Activated T-helper 9 cell treated with anti-CD3 and anti-CD28 coated beads, Interleukin-2, amount 50 U/mL, for 16 hours (primary cell): ENCODE data around the gene ZBTB24.

Source experiments
- DNase-seq: peaks from one replicate; pipeline ENCODE4 v3.0.0-alpha.2; 2020; ENCODE audit warnings: low read depth

The ZBTB24 gene

GRCh38 chr6:109498052-109498451 lies 15.0 kb upstream of the ZBTB24 start:
- DNase-seq: no peak

- DNase-seq: no peak
These were observed 13.2 kb upstream of the ZBTB24 start for GRCh38 chr6:109496036-109496772.

GRCh38 chr6:109493865-109494264 lies 10.8 kb upstream of the ZBTB24 start:
- DNase-seq: no peak

- DNase-seq: no peak
These were observed 8.4 kb upstream of the ZBTB24 start for GRCh38 chr6:109491207-109491938.

- no peak for DNase-seq
These were observed 7.7 kb upstream of the ZBTB24 start for GRCh38 chr6:109490713-109491112.

GRCh38 chr6:109488001-109488400 lies 5.0 kb upstream of the ZBTB24 start:
- no peak for DNase-seq

- DNase-seq: no peak
These were observed 3.0 kb upstream of the ZBTB24 start for GRCh38 chr6:109486068-109486467.

- DNase-seq: no peak
These were observed 2.4 kb upstream of the ZBTB24 start for GRCh38 chr6:109485266-109485935.

GRCh38 chr6:109484122-109484521 lies 1.1 kb upstream of the ZBTB24 start:
- DNase-seq: no peak

GRCh38 chr6:109483735-109484057 lies 677 bp upstream of the ZBTB24 start:
- no peak for DNase-seq

GRCh38 chr6:109480993-109481480 lies 2.0 kb downstream of the ZBTB24 start:
- DNase-seq: no peak

- DNase-seq: no peak
These were observed 4.0 kb downstream of the ZBTB24 start for GRCh38 chr6:109478841-109479624.

- no peak for DNase-seq
These were observed 4.7 kb downstream of the ZBTB24 start for GRCh38 chr6:109478222-109478805.

- DNase-seq: no peak
These were observed 5.3 kb downstream of the ZBTB24 start for GRCh38 chr6:109477725-109478124.

- no peak for DNase-seq
These were observed 5.8 kb downstream of the ZBTB24 start for GRCh38 chr6:109477184-109477583.

- no peak for DNase-seq
These were observed 7.4 kb downstream of the ZBTB24 start for GRCh38 chr6:109475625-109476024.

GRCh38 chr6:109474995-109475394 lies 8.0 kb downstream of the ZBTB24 start:
- no peak for DNase-seq

GRCh38 chr6:109473120-109473519 lies 9.9 kb downstream of the ZBTB24 start:
- DNase-seq: no peak

GRCh38 chr6:109472132-109472995 lies 10.7 kb downstream of the ZBTB24 start:
- DNase-seq: no peak

- DNase-seq: no peak
These were observed 11.8 kb downstream of the ZBTB24 start for GRCh38 chr6:109471105-109471810.
